Measurements from ENCODE around the gene IL13RA1.
"Not testable (repeated sequence)": the region's sequence is repeated elsewhere in the genome, so short reads cannot be mapped to it uniquely, and the experiment has no call there.

The IL13RA1 gene

DNA sequence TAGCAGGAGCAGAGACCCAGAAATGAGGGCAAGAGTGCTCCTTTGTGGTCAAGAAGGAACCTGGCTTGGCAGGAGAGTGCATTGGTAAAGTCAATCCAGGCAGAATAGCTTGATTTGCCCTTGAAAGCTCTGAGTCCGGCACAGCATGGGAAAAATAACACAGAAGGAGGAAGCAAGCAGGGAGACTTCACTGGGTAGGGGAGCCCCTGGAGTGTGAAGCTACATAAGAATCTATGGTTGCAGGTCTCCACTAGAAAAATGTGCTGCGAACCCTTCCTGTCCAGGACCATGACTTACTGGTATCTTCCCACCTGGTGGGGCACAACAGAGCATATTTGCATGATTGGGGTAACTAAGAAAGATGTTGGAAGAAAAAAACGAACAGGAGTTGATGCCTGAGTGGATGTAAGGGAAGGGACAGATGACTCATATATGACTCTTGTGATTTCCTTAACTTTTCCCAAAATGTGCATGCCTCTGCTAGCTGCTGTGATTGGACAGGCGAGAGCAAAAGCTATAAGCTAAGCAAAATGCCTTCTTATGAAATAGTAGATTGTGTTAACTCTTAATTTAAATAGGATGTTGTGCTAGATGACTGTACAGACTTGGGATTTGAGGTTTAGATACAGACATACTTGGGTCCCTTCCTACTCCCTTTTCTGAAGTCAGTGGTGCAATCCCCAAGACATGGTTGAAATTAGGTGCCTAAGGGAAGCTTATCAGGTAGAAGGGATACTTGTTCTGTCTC lies 3.3 kb downstream of the IL13RA1 start:
- no peak for DNase-seq

DNA sequence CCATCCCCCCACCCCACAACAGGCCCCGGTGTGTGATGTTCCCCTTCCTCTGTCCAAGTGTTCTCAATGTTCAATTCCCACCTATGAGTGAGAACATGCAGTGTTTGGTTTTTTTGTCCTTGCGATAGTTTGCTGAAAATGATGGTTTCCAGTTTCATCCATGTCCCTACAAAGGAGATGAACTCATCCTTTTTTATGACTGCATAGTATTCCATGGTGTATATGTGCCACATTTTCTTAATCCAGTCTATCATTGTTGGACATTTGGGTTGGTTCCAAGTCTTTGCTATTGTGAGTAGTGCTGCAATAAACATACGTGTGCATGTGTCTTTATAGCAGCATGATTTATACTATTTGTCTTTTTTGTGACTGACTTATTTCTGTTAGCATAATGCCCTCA lies 5.1 kb downstream of the IL13RA1 start:
- not testable (repeated sequence) for DNase-seq

DNA sequence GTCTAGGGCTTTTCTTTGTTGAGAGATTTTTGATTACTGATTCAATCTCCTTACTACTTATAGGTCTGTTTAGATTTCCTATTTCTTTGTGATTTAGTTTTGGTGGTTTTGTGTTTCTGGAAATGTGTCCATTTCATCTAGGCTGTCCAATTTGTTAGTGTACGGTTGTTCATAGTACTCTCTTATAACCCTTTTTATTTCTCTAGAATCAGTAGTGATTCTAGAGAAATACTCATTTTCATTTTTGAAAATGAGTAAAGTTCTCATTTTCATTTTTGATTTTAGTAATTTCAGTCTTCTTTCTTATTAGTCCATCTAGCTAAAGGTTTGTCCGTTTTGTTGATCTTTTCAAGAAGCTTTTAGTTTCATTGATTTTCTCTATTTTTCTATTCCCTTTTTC lies 7.5 kb downstream of the IL13RA1 start:
- no peak for DNase-seq

DNA sequence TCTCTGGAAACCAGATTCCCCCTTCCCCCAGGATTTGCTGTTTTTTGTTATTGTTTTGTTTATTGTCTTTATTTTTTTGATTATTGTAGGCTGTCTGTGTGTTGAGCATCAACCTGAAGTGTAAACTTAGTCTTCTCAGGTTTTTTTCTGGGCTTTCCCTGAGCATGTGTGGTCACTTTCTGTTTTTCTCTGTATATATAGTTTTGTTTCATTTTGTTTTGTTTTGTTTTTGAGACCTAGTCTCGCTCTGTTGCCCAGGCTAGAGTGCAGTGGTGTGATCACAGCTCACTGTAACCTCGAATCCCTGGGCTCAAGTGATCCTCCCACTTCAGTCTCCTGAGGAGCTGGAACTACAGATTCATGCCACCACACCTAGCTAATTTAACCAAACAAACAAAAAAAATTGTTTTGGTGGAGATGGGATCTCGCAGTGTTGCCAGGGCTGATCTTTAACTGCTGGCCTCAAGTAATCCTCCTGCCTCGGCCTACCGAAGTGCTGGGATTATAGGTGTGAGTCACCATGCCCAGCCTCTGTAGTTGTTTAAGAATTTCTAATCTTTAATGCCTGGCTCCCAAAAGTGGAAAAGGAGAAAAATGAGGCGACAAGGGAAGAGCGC lies 9.1 kb downstream of the IL13RA1 start:
- DNase-seq = no peak

DNA sequence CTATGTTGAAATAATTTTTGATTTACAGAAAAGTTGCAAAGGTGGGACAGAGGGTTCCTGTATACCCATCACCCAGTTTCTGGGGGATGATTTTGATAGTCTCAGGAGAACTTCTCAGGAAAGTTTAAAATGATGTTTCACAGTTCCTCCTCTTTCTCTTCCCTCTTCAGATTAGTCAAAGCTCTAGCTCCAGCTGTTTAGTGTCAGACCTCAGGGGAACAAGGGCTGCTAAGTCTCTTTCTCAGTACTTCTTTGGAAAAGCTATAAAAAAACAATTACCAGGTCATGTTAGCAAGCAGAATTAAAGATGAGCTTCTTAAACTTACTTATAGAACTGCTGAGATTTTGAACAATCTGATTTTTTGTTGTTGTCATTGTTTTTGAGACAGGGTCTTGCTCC lies 12.2 kb downstream of the IL13RA1 start:
- no peak for DNase-seq

DNA sequence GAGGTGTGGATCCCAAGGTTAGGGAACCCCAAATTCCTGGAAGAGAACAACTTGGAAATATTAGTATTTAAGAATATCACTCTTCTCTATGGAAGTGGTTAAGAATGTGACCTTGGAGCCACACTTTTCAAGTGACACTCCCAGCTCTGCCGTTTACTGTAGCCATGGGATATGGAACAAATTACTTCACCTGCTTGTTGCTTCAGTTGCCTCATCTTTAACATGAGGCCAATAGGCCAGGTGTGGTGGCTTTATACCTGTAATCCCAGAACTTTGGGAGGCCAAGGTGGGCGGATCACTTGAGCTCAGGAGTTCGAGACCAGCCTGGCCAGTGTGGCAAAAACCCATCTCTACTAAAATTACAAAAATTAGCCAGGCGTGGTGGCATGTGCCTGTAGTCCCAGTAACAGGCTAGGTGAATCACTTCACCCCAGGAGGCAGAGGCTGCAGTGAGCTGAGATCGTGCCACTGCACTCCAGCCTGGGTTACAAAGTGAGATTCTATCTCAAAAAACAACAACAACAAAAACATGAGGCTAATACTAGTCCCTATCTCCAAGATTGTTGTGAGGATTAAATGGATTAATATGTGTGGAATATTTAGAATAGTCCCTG lies 13.0 kb downstream of the IL13RA1 start:
- no peak for DNase-seq

DNA sequence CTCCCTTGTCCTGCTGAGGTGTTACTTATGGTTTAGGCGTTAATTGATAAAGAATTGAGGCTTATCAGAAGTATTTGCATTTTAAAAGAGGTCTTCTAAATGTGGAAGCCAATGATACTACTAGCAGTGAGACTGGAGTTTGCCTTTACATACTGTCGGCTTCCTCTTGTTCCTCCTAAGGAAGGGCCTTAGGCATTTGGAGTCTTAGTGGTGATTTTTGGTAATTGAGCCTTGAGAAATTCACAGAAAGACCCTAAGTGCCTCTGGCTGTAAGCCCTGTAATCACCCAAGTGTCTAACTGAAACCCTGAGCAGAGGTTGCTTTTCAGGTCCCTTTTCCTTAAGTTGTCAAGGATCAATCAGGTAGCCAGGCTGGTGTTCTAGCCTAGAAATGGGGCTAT lies 14.8 kb downstream of the IL13RA1 start:
- DNase-seq = no peak

DNA sequence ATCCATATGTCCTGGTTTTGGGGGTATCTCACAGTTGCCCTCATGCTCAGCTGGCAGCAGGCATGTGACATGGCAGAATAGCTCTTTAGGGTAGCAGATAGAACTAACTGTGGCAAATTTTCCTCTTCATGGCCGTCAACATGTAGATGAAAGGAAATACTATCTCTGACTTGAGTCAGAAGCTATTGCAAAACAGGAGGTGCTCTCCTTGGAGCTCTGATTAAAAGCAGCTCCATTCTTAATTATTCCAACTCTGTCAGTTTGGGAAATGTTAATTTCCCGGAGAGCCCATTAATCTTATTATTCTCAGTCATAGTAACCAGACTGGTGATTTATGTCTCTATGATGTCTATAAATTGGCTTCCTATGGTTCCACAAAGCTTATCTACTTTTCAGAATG lies 18.2 kb downstream of the IL13RA1 start:
- no peak for DNase-seq

DNA sequence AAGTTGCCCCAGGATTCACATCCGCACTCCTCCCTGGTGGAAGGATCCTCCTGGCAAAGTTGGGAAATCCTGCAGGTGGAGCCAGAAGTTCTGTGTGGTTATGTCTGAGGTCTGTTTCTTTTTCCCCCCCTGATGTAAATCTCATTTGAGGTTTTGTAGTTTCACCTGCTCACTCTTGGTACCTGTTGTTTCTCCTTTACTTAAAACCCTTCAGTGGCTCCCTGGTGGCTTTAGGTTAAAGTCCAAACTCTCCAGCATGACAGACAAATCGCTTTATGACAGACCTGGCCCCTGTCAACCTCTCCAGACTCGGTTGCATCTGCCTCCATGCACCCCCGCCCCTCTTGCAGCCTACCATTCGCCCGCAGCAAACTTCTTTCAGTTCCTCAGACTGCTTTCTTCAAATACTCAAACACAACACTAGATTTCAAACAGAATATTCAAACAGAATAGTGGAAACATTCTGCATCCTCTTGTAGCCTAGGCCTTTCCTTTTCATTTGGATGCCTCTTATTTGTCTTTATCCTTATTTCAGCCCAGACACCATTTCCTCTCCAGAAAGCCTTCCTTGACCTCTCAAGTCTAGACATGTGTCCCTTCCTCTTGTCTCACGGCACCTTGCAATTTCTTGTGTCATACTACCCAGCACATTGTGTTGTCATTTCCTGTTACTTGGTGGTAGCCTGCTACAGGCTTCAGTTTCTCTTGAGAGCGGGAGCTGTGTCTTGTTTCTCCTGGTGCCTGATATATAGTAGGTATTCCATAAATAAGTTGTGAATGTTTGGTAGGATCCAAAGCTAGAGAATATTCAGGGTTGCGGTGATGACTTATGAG lies 24.8 kb downstream of the IL13RA1 start:
- DNase-seq = no peak

DNA sequence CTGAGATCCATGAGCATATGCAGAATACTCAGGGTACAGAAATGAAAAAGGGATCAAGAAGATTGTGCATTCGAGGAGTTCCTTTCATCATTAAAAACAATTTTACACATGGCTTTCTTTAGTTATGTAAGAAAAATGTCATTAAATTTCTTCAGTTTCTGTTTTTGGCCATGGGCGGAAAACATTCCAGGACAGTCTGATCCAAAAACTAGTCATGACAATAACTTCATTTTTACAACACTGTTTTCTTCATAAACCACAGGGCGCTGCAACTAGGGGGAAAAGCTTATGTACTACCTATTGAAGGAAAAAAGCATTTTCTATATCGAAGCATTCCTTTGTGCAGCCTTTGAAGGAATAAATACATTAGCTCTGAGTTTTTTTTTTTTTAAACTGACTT lies 28.2 kb downstream of the IL13RA1 start:
- no peak for DNase-seq

DNA sequence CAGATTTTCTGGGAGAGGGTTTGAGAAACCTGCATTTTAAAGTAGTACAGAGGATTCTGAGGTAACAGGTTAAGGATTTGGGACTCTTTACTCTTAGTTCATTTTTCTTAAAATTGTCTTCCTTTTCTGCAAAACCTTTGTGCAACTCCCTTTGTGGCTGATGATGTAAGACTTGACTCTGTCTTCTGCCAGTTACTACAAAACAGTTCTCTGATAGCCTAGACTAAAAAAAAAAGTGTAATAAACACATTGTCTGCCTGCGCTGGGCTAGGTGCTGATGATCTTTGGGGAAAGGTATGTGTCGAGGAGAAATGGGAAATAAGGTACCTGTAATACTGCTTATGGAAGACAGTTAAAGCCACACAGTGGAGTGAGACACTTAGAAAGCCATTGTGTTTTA lies 28.7 kb downstream of the IL13RA1 start:
- DNase-seq = no peak

DNA sequence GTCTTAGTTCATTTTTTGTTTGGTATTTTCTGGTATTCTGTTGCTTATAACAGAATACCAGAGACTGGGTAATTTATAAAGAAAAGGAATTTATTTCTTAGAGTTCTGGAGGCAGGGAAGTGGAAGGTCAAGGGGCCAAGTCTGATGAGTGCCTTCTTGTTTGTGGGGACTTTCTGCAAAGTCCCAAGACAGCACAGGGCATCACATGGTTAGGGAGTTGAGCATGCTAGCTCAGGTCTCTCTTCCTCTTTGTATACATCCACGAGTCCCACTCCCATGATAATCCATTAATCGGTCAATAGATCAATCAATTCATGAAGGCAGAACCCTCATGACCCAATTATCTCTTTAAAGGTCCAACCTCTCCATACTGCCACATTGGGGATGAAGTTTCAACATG lies 31.1 kb downstream of the IL13RA1 start:
- DNase-seq = no peak

DNA sequence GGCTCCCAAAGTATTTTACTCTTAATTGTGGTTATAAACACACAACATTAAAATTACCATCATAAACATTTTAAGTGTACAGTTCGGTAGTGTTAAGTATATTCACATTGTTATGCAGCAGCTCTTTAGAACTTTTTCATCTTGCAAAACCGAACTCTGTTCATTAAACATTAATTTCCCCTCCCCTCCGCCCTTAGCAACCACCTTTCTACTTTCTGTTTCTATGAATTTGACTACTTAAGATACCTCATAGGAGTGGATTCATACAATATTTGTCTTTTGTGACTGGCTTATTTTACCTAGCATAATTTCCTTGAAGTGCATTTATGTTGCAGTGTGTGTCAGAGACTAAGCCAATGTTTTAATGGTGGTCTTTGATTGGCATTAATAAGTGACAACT lies 32.6 kb downstream of the IL13RA1 start:
- DNase-seq = no peak

DNA sequence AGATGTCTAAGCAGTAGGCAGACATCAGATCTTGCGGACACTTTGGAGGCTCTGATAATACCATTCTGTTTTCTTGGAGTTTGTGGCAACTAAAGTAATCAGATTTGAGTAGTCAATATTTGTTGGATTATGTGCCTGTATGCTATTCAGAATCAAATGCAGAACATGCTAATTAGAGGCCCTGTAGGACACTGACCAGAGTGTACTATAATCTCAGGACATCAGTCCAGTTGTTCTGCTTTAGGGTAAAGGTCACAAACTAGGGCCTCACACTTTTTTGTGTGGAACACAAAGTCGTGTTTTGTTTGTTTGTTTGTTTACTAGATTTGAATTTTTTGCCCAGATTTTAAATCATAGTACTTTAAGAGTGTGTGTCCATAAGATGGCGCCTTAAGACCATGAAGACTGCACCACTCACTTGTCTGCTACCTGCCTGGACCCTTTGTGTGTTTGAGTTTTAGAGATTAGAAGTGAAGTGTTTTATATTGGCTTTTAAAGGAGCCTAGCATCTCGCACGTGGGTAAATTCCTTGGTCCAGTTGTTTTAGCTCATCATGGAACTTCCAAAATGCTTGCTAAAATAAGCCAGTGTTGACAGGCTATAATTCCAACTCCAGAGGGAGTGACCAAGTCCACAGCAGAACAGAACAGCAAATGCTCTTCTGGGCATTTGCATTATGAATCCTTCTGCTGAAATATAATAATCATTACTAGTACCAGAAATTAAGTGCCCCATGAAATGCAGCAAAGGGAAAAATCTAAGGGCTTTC lies 34.7 kb downstream of the IL13RA1 start:
- DNase-seq = no peak

DNA sequence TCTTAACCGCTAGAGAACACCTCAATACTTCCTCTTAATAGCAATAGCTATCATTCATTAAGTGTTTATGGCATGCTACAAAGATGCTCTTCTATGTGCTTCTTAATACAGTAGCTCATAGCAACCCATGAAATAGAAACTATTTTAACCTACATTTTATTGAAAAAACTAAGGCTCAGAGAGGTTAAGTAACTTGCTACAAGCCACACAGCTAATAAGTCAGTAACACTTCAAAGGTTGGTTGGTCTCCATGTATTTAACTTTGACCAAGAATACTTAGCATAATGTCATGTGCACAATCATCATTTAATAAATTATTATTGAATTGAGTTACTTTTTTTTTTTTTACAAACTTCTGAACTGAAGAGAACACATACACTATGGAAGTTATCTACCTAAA lies 36.1 kb downstream of the IL13RA1 start:
- DNase-seq = no peak

DNA sequence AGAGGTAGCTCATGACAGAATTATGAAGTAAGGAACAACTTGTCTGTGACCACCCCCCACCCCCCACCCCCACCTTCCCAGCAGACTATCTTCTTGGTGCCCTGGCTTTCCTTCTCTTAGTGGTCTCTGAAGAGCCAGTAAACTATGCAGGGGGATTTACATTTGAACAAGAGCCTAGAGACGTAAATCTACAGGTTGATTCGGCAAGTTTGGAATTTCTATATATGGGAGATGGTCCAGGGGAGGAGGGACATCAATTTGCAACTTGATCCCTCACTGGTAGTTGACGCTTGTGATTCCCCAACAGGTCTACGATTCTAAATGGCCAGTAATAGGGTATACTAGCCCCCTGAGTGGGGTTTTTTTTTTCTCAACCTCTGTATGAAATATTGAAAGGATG lies 36.7 kb downstream of the IL13RA1 start:
- no peak for DNase-seq

DNA sequence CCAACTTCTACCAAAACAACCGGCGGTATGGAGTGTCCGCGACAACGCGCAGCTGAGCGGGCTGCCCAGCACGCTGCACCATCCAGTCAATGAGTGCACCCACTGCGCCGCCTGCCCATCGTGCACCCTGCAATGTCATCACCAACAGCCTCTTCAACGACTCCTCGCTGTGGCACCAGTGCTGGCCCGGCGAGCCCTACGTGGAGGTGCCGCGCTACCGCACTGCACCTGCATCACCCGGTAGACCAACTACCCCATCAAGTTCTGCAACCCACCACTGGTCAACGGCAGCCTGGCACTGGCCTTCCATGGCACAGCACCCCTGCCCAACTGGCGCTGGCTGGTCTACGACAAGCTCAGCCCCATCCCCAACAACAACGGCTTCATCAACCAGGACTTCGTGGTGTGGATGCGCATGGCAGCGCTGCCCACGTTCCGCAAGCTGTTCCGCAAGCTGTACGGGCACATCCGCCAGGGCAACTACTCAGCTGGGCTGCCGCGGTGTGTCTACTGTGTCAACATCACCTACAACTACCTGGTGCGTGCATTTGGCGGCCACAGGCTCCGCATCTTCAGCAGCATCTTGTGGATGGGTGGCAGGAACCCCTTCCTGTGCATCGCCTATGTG lies 42.8 kb downstream of the IL13RA1 start:
- no peak for DNase-seq

DNA sequence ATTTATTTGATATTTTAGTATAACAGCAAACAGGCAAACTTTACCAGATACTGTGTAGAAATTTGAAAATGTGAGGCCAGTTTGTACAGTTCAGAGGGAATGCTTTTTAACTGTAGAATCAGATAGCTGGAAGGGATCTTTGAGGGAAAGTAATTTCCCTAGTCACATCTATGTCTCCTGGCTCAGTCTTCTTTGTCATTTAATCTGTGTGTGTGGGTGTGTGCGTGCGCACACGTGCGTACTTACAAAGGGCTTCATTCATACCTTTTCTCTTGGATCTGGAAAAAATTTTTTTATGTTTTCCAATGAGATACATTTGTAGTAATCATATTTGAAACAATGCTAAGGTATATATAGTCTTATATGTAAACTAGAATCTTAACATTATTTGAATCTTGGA lies 44.6 kb downstream of the IL13RA1 start:
- no peak for DNase-seq

DNA sequence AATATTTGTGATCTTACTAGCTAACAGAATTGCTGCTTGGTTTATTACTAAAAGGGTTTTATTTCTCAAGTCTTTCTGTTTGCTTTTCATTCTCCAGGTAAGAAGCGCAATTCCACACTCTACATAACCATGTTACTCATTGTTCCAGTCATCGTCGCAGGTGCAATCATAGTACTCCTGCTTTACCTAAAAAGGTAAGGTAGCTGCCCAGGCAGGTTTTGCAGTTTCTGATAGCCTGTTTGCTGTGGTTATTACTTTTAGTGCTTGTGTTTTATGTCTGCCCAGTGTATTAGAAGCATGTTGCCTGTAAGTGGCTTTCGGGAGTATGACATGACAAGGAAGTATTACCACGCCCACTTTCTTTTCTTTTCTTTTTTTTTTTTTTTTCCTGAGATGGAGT lies 46.4 kb downstream of the IL13RA1 start:
- DNase-seq = no peak

DNA sequence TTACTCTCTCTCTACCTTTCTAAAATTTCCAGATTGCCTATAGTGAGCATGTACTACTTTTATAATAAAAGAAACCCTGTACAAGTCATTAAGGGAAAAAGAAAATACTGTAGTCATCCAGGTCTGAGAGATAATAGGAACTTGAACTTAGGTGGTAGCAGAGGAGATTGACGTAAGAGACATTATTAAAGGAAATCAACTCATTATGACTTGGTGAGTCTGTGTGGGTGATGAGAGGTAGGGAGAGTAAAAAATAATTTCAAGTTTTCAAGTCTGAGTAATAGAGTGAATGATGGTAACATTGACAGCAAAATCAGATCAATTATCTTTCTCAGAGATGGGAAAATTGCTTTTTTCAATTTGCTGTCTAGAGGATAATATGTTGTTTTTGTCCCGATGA lies 52.2 kb downstream of the IL13RA1 start:
- no peak for DNase-seq

DNA sequence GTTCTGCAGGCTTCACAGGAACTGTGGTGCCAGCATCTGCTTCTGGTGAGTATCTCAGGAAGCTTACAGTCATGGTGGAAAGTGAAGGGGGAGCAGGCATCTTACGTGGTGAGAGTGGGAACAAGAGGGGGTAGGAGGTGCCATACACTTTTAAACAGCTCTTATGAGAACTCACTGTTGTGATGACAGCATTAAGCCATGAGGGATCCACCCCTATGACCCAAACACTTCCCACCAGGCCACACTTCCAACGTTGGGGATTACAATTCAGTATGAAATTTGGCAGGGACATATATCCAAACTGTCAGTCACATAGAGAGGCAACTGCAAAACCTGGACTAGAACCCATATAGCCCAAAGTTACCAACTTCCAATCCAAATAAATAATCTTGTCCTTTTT lies 53.1 kb downstream of the IL13RA1 start:
- no peak for DNase-seq

DNA sequence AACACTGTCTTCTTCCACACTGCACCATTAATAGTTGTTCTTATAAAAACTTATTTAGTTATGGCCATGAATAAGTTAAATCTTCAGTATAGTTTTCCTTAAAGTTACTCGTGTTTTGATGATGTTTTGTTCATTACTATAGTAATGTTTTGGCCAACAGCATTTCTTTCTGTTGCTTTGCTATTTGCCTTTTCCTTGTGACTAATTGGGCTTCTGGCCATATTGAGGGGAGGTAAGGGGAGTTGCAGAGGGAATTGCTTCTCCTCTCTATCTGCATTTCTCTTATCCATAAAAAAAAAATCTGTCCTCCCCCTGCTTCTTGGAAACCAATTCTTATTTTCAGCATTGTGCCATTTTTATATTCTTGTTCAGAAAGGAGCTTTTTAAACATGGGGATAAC lies 53.5 kb downstream of the IL13RA1 start:
- no peak for DNase-seq
